ENCODE measurements around the gene FGFRL1. TPM values are rescaled to one million over a fixed set of nuclear protein-coding genes. Genes with fewer than 3 reads are reported as not detected.

Gene FGFRL1
- total RNA-seq, 6 experiments from 2014 or later = 27.9 to 60.1 (median 45.7) TPM

- Histone ChIP-seq H3K27me3 (no peaks in the 10 kb centered on the region), H3K9me3 (no peaks in the 10 kb centered on the region), H3K27ac (no peak overlapping the region), H3K4me1 (no peaks in the 10 kb centered on the region), H3K36me3 (peaks cover 0 to 3% (median 0%) of the 10 kb centered on the region in 4 donors), H3K4me3 (no peak overlapping the region)
- intact Hi-C loops (cut with DNase I) = no loop called here
- TF ChIP-seq CTCF (IDR thresholded peaks at IDR 0.05) (no peak), POLR2A (IDR thresholded peaks at IDR 0.05) (no peak)
- ATAC-seq (no peak), DNase-seq (no peak)
- WGBS (ENCODE audit: insufficient coverage, low coverage, low lambda C conversion rate, missing lambda C conversion rate) = 79% methylated on average over 4 of the region's 23 CpGs
These were observed 46.9 kb upstream of the FGFRL1 start for GRCh38 chr4:964346-965025.

- H3K4me1 ChIP-seq = no peaks in the 10 kb centered on the region
- no peak overlapping the region for H3K27ac ChIP-seq
- peaks cover 0 to 3% (median 0%) of the 10 kb centered on the region in 4 donors for H3K36me3 ChIP-seq
- TF ChIP-seq POLR2A (IDR thresholded peaks at IDR 0.05) (no peak), CTCF (IDR thresholded peaks at IDR 0.05) (no peak)
- no peak for ATAC-seq
- DNase-seq = no peak
- no peaks in the 10 kb centered on the region for H3K9me3 ChIP-seq
- H3K27me3 ChIP-seq = no peaks in the 10 kb centered on the region
- intact Hi-C loops (cut with DNase I) = no loop called here
- 90% methylated on average over 2 of the region's 26 CpGs for WGBS (ENCODE audit: insufficient coverage, low coverage, low lambda C conversion rate, missing lambda C conversion rate)
- H3K4me3 ChIP-seq = no peak overlapping the region
These were observed 46.2 kb upstream of the FGFRL1 start for GRCh38 chr4:965048-965765.

- TF ChIP-seq POLR2A (IDR thresholded peaks at IDR 0.05) (no peak), CTCF (IDR thresholded peaks at IDR 0.05) (no peak)
- intact Hi-C loops (cut with DNase I) = no loop called here
- H3K9me3 ChIP-seq = no peaks in the 10 kb centered on the region
- no peak overlapping the region for H3K4me3 ChIP-seq
- H3K36me3 ChIP-seq = peaks cover 0 to 3% (median 0%) of the 10 kb centered on the region in 4 donors
- no peak for ATAC-seq
- DNase-seq = no peak
- H3K27ac ChIP-seq = no peak overlapping the region
- no peaks in the 10 kb centered on the region for H3K4me1 ChIP-seq
- H3K27me3 ChIP-seq = no peaks in the 10 kb centered on the region
- WGBS (ENCODE audit: insufficient coverage, low coverage, low lambda C conversion rate, missing lambda C conversion rate) = no CpG with 5 or more reads among the region's 21 CpGs
These were observed 45.7 kb upstream of the FGFRL1 start for GRCh38 chr4:965766-966134.

DNA sequence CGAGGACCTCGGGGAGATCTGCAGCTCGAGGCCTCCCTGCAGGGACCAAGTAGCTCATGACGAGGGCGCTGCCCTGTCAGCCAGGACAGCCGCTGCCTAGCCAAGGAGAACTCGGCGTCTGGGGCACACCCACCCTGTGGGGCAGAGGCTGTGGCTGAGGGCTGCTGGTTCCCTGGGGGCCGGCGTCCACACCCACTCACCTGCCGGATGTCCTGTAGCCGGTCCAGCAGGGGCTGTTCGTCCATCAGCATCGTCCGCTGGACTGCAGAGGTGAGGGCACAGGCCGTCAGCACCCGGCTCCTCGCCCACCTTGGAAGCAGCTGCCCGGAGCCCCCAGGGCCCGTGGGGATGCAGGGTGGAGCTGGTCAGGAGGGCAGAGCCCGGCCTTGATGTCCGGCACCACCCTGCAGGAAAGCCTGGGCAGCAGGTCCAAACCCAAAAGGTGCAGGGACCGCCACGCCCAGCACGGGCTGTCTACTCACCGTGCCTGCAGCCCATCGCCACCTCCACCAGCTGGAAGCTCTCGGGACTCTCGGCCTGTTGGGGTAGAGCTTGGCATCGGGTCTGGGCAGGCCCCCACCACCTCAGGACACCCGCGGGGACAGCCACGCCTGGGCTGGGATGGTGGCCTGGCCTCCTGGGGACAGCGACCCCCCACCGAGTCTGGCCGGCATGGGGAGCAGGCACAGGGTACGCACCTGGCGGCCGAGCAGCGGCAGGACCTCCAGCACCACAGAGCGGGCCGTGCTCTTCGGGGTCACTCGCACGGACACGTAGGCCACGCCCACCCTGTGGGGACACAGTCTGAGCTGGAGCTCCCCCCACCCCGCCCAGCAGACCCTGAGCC is 44.9 kb upstream of the FGFRL1 start:
- intact Hi-C loops (cut with DNase I) = no loop called here
- TF ChIP-seq CTCF (IDR thresholded peaks at IDR 0.05) (no peak), POLR2A (IDR thresholded peaks at IDR 0.05) (no peak)
- Histone ChIP-seq H3K27me3 (no peaks in the 10 kb centered on the region), H3K27ac (no peak overlapping the region), H3K4me3 (no peak overlapping the region), H3K36me3 (peaks cover 0 to 3% (median 0%) of the 10 kb centered on the region in 4 donors), H3K4me1 (peaks cover 0 to 3% (median 0%) of the 10 kb centered on the region in 4 donors), H3K9me3 (no peaks in the 10 kb centered on the region)
- 64% methylated on average over 5 of the region's 48 CpGs for WGBS (ENCODE audit: insufficient coverage, low coverage, low lambda C conversion rate, missing lambda C conversion rate)
- ATAC-seq = no peak
- DNase-seq = peak in 1 of 3 donors; percentile 15

All from right lobe of liver (tissue), 6 donors.